ENCODE data around the gene OARD1. TPM values are rescaled to one million over a fixed set of nuclear protein-coding genes. Genes with fewer than 3 reads are reported as not detected.

Gene OARD1
- total and polyA plus RNA-seq, 2 donors (not counting 1 experiment from before 2014, with no cell fraction given) = 9.6 to 52.5 TPM

DNA sequence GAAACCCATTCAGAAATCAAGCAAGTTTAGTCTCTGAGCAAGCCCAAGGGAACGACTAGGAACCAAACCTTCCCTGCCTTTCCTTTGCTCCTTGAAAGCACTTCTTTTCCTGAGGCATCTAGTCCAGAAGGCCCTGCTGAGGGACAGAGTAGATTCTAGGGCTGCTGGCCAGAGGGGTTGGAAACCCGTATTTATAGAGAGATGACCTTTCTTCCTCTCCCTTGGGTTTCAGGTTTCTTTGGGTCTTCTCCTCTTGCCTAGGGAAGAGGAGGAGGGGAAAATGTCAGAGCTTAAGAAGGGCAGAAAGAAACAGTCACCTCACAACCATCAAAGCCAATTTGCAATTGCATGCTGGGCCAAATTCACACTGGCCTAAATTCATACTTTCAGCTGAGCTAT is 13.4 kb downstream of the OARD1 start:
- Histone ChIP-seq H3K27ac (ENCODE audit: low read length in 2 of 2) (no peak overlapping the region), H3K4me3 (ENCODE audit: control extremely low read depth in 1 of 5, extremely low read depth in 1 of 5, insufficient read depth in 1 of 5, low read depth in 2 of 5, low read length in 4 of 5) (no peak overlapping the region), H2AFZ (ENCODE audit: insufficient read depth, low read depth, low read length, poor library complexity, severe bottlenecking) (no peak overlapping the region), H3K79me2 (ENCODE audit: control insufficient read depth, insufficient read depth, low read length) (no peaks in the 10 kb centered on the region), H3K4me2 (replicated peaks; ENCODE audit: low read depth, low read length, poor library complexity, severe bottlenecking) (no peak overlapping the region), H3K36me3 (replicated peaks in 1 of 2; ENCODE audit: control extremely low read depth in 1 of 2, control insufficient read depth in 1 of 2, extremely low read depth in 1 of 2, insufficient read depth in 2 of 2, low read length in 1 of 2) (peaks cover 6 to 30% of the 10 kb centered on the region in 2 experiments), H3K9ac (ENCODE audit: low read length) (no peak overlapping the region), H4K20me1 (ENCODE audit: control insufficient read depth, insufficient read depth, low read length, poor library complexity, severe bottlenecking) (no peaks in the 10 kb centered on the region), H3K4me1 (ENCODE audit: control insufficient read depth in 2 of 2, insufficient read depth in 2 of 2, low read length in 2 of 2) (no peaks in the 10 kb centered on the region), H3K27me3 (replicated peaks in 1 of 4; ENCODE audit: control extremely low read depth in 1 of 4, control insufficient read depth in 3 of 4, insufficient read depth in 4 of 4, low read length in 3 of 4) (no peaks in the 10 kb centered on the region), H3K9me3 (ENCODE audit: control extremely low read depth in 1 of 3, control insufficient read depth in 2 of 3, insufficient read depth in 1 of 3, low read length in 2 of 3) (no peaks in the 10 kb centered on the region)
- no peaks in the 10 kb centered on the region for H3K27me3 Mint-ChIP-seq
- no peak for ATAC-seq (ENCODE audit: low read depth)
- ChIA-PET CTCF (interaction anchor here (0.6 to 0.7 kb wide), 2 partner anchors 18 to 245 kb away, joined by 3 read pairs; no protein-coding TSS in a partner anchor), POLR2A (no interaction called here)
- intact Hi-C loops (cut with micrococcal nuclease) = no loop called here
- H3K4me1 Mint-ChIP-seq = peaks cover 2% of the 10 kb centered on the region
- no peak for DNase-seq
- TF ChIP-seq, protein P1, sequence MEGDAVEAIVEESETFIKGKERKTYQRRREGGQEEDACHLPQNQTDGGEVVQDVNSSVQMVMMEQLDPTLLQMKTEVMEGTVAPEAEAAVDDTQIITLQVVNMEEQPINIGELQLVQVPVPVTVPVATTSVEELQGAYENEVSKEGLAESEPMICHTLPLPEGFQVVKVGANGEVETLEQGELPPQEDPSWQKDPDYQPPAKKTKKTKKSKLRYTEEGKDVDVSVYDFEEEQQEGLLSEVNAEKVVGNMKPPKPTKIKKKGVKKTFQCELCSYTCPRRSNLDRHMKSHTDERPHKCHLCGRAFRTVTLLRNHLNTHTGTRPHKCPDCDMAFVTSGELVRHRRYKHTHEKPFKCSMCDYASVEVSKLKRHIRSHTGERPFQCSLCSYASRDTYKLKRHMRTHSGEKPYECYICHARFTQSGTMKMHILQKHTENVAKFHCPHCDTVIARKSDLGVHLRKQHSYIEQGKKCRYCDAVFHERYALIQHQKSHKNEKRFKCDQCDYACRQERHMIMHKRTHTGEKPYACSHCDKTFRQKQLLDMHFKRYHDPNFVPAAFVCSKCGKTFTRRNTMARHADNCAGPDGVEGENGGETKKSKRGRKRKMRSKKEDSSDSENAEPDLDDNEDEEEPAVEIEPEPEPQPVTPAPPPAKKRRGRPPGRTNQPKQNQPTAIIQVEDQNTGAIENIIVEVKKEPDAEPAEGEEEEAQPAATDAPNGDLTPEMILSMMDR (IDR thresholded peaks at IDR 0.05) = no peak
- no peak for TF ChIP-seq EZH2 (IDR thresholded peaks at IDR 0.05; ENCODE audit: borderline replicate concordance, insufficient read depth, low read depth, low read length, poor library complexity, severe bottlenecking)
- no peak overlapping the region for H3K27ac Mint-ChIP-seq
- WGBS (ENCODE audit: insufficient coverage) = no CpG with 5 or more reads among the region's 2 CpGs
- no peaks in the 10 kb centered on the region for H3K9me3 Mint-ChIP-seq (ENCODE audit: insufficient read depth)
- no peak overlapping the region for H3K4me3 Mint-ChIP-seq

DNA sequence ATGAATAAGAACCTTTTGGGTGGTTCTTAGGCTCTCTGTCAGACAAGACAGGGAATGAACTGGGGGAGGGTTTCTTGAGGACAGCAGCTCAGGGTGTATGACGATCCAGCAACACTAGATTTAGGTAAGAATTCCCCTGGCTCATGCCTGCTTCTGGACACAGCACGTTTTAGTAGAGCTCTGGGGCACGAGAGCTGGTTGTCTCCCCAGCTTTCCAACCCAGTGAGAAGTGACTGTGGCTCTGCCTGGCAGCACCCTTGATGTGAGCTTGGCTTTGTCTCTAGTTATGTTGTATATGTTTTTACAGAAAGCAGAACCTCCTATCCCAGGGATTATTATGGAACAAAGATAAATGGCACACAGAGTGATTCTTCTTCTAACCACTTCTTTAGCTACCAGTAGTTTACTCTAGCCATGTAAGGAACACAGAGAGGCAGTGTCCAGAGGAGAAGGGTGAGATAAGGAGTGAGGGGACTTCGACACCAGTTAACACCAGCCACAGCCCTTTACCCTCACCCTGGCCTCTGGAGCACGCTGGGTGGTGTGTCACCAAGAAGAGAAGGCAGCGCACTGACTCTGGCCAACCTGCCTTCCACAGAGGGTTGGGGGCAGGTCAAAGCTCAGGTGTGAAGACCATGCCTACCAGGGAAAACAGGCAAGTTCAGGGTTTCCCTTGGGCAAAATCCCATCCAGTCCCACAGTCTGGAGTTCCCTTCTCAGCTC is 15.2 kb downstream of the OARD1 start:
- Histone ChIP-seq H4K20me1 (ENCODE audit: control insufficient read depth, insufficient read depth, low read length, poor library complexity, severe bottlenecking) (no peaks in the 10 kb centered on the region), H3K9me3 (ENCODE audit: control extremely low read depth in 1 of 3, control insufficient read depth in 2 of 3, insufficient read depth in 1 of 3, low read length in 2 of 3) (no peaks in the 10 kb centered on the region), H3K4me3 (ENCODE audit: control extremely low read depth in 1 of 5, extremely low read depth in 1 of 5, insufficient read depth in 1 of 5, low read depth in 2 of 5, low read length in 4 of 5) (no peak overlapping the region), H3K9ac (ENCODE audit: low read length) (no peak overlapping the region), H3K4me2 (replicated peaks; ENCODE audit: low read depth, low read length, poor library complexity, severe bottlenecking) (no peak overlapping the region), H2AFZ (ENCODE audit: insufficient read depth, low read depth, low read length, poor library complexity, severe bottlenecking) (no peak overlapping the region), H3K27ac (ENCODE audit: low read length in 2 of 2) (no peak overlapping the region), H3K79me2 (ENCODE audit: control insufficient read depth, insufficient read depth, low read length) (no peaks in the 10 kb centered on the region), H3K36me3 (replicated peaks in 1 of 2; ENCODE audit: control extremely low read depth in 1 of 2, control insufficient read depth in 1 of 2, extremely low read depth in 1 of 2, insufficient read depth in 2 of 2, low read length in 1 of 2) (peaks cover 0 to 19% of the 10 kb centered on the region in 2 experiments), H3K27me3 (replicated peaks in 1 of 4; ENCODE audit: control extremely low read depth in 1 of 4, control insufficient read depth in 3 of 4, insufficient read depth in 4 of 4, low read length in 3 of 4) (no peaks in the 10 kb centered on the region), H3K4me1 (ENCODE audit: control insufficient read depth in 2 of 2, insufficient read depth in 2 of 2, low read length in 2 of 2) (peaks cover 8 to 13% of the 10 kb centered on the region in 2 donors)
- DNase-seq (no peak), ATAC-seq (ENCODE audit: low read depth) (no peak)
- no peaks in the 10 kb centered on the region for H3K9me3 Mint-ChIP-seq (ENCODE audit: insufficient read depth)
- 97% methylated on average over 5 of the region's 6 CpGs for WGBS (ENCODE audit: insufficient coverage)
- no peak overlapping the region for H3K4me3 Mint-ChIP-seq
- ChIA-PET POLR2A (interaction anchor here (0.6 kb wide), 1 partner anchor 66 kb away, joined by 3 read pairs; no protein-coding TSS in a partner anchor), CTCF (interaction anchor here (1.3 to 5.2 kb wide), 5 partner anchors 9 to 28 kb away, joined by 4 to 25 read pairs (median 9); partner anchors contain the start of gene UNC5CL)
- no peak for TF ChIP-seq EZH2 (IDR thresholded peaks at IDR 0.05; ENCODE audit: borderline replicate concordance, insufficient read depth, low read depth, low read length, poor library complexity, severe bottlenecking)
- TF ChIP-seq, protein P1 (IDR thresholded peaks at IDR 0.05) = no peak
- H3K4me1 Mint-ChIP-seq = peaks cover 11% of the 10 kb centered on the region
- intact Hi-C loops (cut with micrococcal nuclease) = no loop called here
- no peak overlapping the region for H3K27ac Mint-ChIP-seq
- H3K27me3 Mint-ChIP-seq = no peaks in the 10 kb centered on the region

Measured in B cell (primary cell).